Choroid plexus epithelial cell (primary cell): ENCODE measurements around the gene C17orf67.

Source experiments
- DNase-seq: peaks from one replicate; pipeline ENCODE4 v3.0.0-alpha.2; 2010; ENCODE audit warnings: low read depth
- H3K4me3 ChIP-seq: 2 replicates; pipeline ENCODE4 v1.5.1; 2011; ENCODE audit warnings: low read depth, mild to moderate bottlenecking, control low read depth, low read length, moderate library complexity
- TF ChIP-seq, protein P1 (sequence below): conservative IDR thresholded peaks from 2 replicates; pipeline ENCODE4 v1.5.1; 2011; ENCODE audit warnings: low read depth, mild to moderate bottlenecking, control low read depth, inconsistent platforms, low read length, moderate library complexity

The C17orf67 gene

DNA sequence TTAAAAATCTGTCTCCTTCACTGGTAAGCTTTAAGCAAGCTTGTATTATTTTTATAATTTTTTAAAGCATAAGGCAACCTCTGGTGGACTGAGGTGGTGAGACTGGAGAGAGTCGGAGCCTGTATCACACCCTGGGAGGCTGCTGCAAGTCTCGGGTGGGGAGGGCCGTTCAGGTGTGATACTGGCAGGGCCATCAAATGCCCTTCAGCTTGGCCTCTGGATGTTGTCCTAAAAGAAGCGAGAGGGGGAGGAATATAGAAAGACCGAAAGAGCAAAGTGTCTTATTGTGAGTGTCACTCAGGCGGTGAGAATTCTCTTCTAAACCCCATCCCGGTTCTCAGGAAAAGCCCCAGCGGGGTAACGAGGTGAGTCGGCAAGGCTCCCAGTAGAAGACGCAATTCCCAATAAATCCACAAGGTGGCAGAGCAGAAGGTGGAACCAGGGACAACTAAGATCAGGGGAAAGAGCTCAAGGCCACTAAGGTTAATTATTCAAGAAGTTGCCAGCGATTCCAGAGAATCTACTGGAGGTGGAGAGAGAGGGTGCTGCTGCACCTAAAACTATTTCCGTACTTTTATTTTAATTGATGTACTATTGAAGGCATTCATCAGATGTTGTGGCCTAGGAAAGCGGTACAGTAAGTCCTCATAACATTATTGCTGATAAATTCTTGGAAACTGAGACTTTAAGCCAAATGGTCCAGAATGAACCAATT lies 14.1 kb downstream of the C17orf67 start:
- DNase-seq, result peak; percentile 75

DNA sequence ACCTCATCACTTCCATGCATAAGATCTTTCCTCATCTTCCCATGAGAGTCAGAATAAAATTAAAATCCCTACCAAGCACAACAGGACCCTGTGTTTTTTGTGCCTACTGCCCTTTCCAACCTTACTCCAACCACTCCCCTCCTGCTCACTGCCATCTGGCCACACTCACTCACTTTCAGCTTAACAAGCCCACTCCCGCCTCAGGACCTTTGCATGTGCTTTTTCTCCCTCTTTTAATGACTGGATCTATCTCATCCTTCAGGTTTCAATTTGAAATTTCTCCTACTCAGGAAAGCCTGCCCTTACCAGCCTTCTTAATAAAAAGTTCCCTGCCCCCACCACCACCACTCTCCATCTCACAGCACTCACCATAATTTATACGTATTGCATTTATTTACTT lies 14.7 kb downstream of the C17orf67 start:
- no peak overlapping the region for H3K4me3 ChIP-seq
- no peak for DNase-seq
- TF ChIP-seq, protein P1, sequence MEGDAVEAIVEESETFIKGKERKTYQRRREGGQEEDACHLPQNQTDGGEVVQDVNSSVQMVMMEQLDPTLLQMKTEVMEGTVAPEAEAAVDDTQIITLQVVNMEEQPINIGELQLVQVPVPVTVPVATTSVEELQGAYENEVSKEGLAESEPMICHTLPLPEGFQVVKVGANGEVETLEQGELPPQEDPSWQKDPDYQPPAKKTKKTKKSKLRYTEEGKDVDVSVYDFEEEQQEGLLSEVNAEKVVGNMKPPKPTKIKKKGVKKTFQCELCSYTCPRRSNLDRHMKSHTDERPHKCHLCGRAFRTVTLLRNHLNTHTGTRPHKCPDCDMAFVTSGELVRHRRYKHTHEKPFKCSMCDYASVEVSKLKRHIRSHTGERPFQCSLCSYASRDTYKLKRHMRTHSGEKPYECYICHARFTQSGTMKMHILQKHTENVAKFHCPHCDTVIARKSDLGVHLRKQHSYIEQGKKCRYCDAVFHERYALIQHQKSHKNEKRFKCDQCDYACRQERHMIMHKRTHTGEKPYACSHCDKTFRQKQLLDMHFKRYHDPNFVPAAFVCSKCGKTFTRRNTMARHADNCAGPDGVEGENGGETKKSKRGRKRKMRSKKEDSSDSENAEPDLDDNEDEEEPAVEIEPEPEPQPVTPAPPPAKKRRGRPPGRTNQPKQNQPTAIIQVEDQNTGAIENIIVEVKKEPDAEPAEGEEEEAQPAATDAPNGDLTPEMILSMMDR, result no peak

More for the DNA sequence above, 14.1 kb downstream of the C17orf67 start:
- H3K4me3 ChIP-seq, result no peak overlapping the region
- TF ChIP-seq, protein P1, result peak; percentile 90

DNA sequence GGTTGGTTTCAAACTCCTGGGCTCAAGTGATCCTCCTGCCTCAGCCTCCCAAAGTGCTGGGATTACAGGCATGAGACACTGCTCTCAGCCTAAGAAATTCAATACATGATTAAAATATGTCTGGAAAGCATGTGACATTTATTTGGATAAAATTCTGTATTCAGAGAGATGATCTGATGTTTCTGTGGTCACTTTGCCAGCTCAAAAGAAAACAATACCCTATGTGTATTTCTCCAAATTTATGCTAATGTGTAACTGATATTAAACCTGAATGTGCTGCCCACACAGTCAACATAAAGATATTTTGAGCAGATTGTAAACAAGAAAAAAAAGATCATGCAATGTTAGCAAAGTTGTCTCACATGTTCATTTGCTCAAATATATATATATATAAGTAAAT lies 16.7 kb downstream of the C17orf67 start:
- TF ChIP-seq, protein P1, result no peak
- DNase-seq, result no peak
- no peak overlapping the region for H3K4me3 ChIP-seq

DNA sequence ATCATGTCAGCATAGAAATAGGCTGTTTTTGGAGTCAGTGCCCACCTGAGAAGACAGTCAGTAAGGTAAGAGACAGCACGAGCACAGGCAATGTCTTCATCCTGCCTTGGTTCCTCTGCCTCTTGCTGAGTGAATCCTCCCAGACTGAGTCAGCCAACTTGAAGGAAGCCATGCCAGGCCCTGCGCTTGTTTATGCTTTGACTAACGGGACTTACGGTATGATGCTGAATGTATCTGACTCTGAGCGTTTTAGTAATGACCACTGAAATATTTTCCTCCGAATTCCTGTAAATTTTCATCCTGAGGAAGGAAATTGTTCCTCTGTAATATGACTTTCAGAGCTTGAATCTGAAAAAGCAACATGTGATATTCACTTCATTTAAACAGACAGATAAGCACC lies 18.0 kb downstream of the C17orf67 start:
- no peak overlapping the region for H3K4me3 ChIP-seq
- DNase-seq, result peak; percentile 46
- TF ChIP-seq, protein P1, result no peak

DNA sequence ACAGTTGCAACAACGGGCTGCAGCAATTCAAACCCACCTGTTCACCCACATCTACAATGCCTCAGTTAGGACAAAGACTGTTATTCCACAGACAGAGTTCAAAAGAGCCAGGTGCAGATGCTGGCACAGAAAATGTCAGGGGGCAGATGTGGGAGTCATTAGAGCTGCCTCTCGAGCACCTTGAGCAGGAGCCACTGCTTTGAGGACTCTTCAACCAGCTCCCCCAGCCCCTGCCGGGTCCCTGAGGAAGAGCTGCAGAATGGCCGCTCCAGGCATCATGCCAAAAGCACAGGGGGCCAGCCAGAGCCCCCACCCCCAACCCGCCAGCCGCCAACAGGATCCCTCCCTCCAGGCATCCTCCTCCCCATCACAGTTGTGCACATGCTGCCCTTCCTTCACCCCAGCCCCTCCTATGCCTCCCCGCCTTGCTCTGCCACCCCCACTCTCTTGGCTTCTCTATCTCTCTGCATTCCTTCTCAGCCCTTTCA lies 20.8 kb downstream of the C17orf67 start:
- no peak for DNase-seq
- no peak overlapping the region for H3K4me3 ChIP-seq
- TF ChIP-seq, protein P1, result no peak

DNA sequence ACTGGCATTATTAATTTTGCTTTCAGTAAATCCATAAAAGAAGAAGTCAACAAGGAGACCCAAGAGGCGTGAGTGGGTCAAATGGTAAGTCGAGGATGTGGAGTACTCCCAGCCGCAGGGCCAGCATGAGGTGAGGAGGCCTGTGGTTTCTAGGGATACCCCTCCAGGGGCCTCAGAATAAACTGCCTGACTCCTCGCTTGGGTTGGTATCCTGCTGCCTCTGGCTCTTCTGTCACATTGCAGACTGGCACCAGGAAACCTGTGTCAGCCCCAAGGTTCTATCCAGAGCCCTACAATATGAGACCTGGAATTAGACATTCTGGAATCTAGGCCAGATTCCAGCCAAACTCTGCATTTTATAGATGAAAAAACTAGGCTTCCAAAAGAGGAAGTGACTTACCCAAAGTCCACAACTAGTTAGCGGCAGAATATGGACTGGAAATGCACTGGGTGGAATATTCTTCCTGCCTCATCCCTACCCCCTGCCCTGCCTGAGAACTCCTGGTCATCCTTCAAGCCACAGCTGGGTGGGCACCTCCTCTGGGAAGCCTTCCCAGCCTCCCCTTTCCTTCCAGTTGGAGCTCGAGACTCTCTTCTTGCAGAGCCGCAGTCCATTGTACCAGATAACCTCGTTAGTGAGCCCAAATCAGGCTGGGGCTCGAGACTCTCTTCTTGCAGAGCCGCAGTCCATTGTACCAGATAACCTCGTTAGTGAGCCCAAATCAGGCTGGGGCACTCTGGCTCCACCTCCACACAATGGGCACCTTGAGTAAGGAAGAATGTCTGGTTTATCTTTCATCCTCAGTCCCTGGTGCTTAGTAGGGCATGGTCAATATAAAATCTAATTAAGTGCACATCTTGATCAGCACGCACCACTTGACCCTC lies 22.6 kb downstream of the C17orf67 start:
- no peak overlapping the region for H3K4me3 ChIP-seq
- DNase-seq, result no peak
- TF ChIP-seq, protein P1, result no peak

DNA sequence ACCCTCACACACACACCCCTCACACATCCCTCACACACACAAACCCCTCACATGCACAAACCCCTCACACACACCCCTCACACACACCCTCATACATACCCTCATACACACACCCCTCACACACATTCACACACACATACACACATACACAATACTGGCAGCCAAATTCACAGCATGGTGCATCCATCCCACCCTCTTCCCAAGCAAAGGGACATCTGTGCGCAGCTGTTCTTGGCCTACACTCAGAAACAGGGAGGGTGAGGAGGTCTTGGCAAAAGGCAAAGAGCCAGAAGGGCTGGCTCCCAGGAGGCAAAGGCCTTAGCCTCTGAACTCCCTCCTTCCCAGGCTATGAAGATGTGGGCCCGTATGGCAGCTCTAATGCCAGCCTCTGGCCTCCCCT lies 23.4 kb downstream of the C17orf67 start:
- no peak overlapping the region for H3K4me3 ChIP-seq
- DNase-seq, result no peak
- TF ChIP-seq, protein P1, result no peak
